Fibroblast of gingiva (primary cell): ENCODE measurements around the gene DLGAP1.
"Not testable (repeated sequence)": the region's sequence is repeated elsewhere in the genome, so short reads cannot be mapped to it uniquely, and the experiment has no call there.

Source experiments
- DNase-seq: peaks from one replicate; pipeline ENCODE4 v3.0.0-alpha.2; 2011; ENCODE audit warnings: low read depth

DLGAP1 gene

GRCh38 chr18:3495691-3496430 is 959.2 kb downstream of the DLGAP1 start:
- no peak for DNase-seq

- DNase-seq: no peak
These were observed 960.5 kb downstream of the DLGAP1 start for GRCh38 chr18:3494569-3494968.

- no peak for DNase-seq
These were observed 960.9 kb downstream of the DLGAP1 start for GRCh38 chr18:3494245-3494526.

GRCh38 chr18:3493501-3494244 is 961.4 kb downstream of the DLGAP1 start:
- DNase-seq: no peak

DNA sequence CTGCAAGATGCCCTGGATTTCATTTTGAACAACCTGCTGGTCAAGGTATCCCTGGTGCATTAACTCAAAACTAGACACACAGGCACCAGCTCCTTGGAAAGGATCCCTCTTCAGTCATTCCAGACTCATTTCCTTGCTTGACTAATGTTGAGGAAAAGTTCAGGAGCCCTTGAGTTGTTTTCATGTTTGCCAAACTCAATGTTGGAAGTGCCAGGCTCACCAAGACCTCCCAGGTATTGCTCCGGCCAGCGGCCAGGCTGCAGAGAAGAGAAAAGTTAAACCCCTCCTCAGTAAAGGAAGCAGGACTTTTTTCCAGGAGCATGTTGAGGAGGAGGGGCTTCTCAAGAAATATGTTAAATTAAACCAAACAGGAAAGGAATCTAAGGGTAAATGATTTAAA is 962.4 kb downstream of the DLGAP1 start:
- DNase-seq: no peak

DNA sequence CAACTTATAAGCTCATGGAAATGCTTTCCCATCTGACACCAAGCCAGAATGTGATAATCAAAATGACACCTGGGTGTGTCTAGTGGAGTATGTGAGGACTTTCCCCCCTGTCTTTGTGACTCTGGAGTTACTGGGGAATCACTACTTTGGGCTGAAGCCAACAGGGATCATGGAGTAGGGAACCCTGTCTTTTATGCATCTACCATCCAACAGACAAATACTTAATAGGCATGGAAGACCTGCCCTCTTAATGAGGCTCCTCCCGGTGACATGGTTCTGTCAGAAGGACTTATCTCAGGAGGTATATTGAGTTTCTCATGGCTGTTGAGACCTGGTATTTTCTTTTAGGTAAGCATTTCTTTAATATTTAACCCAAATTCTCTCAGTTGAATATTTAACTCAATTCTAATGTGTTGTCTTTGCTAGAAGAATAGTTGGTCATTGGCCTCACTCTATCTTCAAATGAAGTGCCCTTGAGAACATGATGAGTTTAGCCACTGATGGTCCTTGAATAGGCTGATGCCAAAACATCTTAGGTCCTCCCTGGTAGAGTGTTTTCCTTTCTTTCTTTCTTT is 963.0 kb downstream of the DLGAP1 start:
- DNase-seq: no peak

DNA sequence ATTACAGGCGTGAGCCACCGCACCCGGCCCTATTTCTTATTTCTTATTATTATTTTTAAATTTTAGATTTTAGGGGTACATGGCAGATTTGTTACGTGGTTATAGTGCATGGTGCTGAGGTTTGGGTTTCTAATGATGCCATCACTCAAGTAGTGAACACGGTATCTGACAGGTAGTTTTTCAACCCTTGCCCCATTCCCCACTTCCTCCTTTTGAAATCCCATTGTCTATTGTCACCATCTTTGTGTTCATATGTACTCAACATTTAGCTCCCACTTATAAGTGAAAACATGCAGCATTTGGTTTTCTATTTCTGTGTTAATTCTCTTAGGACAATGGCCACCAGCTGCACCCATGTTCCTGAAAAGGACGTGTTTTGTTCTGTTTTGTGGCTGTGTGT is 965.6 kb downstream of the DLGAP1 start:
- no peak for DNase-seq

- no peak for DNase-seq
These were observed 968.6 kb downstream of the DLGAP1 start for GRCh38 chr18:3486512-3486911.

GRCh38 chr18:3485153-3486149 is 969.7 kb downstream of the DLGAP1 start:
- DNase-seq: no peak

DNA sequence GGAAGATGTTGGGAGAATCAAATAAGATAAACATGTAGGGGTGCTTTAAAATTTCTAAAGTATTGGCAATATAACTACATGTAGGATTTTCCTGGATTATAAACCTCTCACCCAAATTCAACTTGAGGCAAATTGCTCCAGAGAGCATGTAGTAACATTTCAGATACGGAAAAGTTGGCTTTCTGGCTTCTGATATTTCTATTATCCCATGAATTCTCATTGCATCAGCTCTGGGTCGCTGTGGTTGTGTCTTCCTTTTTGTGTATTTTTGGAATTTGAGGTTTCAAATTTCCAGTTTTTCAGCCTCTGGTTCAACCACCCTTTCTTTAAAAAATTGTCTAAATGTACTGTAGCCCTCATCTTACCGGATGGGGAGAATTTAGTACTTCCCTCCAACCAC is 972.8 kb downstream of the DLGAP1 start:
- DNase-seq: no peak

DNA sequence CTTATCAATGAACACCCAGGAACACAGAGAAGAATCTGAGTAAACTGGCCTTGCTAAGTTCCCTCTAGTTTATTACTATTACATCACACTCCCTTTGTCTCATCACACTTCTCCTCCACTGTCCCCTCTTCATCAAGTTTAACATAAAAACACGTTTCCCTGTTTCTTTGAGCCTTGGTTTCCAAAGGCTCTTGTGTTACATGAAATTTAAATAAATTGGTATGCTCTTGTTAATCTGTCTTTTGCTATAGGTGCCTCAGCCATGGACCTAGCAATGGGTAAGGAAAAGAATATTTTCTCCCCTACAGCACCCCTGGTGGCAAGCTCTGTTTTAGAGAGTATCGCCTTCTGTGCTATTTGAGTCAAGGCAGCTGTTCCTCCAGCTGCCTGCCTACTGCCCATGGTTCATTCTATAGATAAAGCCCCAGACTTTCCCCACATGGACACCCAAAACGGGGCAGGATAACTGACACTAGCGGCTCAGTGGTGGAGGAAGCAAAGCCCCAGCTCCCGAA is 973.4 kb downstream of the DLGAP1 start:
- DNase-seq: no peak

DNA sequence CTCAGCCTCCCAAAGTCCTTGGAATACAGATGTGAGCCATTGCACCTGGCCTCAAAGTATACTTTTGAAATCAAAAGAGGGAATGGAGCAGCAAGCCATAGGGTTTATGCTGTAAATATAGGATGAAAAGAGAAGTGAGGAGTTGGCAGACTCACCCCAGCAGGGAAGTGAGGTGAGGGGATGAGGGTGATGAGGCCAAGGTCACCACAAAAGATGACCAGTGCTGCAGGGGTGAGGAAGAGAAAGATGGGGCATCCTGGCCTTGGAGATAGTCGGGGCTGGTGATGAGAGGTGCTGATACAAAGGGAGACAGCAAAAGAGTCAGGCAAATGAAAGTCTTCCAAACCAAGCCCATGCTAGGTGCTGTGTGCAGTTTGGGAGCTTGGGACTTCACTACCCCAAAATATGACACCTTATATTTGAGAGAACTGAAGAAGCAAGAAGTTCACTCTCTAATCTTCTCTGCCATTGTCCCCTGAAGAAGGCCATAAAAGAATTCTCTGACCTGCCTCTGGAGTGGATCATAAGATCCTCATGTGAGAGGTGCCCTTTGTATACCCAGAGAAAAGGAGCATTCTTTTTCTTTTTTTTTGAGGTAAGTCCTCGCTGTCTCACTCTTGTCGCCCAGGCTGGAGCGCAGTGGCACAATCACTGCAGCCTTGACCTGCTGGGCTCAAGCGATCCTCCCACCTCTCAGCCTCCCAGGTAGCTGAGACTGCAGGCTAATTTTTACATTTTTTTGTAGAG is 974.1 kb downstream of the DLGAP1 start:
- no peak for DNase-seq

- DNase-seq: no peak
These were observed 975.1 kb downstream of the DLGAP1 start for GRCh38 chr18:3479978-3480509.

DNA sequence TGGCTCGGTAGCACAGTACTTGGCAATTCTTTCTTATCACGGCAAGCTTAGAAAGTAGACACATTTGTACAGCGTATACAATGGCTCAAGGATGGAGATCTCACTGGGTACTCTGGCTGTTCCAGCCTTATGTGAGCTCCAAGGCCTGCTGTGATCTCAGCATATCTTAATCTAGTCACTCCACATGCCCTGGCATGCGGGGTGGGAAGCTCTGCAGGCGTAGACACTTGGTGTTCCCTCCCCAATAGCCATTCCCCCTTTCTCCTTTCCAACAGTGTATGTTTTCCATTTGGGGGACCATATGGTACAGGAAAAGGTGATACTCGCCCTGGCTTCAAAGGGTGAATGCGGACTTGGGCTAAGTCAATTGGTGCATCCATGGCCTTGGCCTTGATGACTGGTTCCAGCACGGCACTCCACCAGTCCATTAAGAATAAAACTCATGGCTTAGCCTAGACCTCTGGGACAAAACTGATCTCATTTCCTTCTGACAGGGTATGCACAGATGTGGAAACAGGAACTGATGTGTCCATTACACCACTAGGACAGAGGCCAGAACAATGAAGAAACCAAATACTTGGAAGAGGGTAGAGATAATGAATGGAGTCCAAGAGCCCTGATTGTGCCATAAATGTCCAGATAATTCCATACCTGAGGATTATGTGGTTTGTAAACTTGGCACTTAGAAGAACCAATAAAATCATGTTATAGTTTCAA is 976.7 kb downstream of the DLGAP1 start:
- DNase-seq: peak; percentile 81

- no peak for DNase-seq
These were observed 982.2 kb downstream of the DLGAP1 start for GRCh38 chr18:3472681-3473544.

DNA sequence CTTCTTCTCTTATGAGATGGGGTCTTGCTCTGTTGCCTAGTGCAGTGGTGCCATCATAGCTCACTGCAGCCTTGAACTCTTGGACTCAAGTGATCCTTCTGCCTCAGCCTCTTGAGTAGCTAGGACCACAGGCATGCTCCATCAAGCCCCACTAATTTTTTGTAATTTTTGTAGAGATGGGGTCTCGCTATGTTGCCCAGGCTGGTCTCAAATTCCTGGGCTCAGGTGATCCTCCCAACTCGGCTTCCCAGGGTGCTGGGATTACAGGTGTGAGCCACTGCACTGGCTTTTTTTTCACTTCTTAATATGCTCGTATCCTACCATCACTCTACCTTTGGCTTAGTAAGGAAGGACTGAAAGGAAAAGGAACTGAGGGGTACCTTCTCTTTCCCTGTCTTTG is 983.0 kb downstream of the DLGAP1 start:
- DNase-seq: not testable (repeated sequence)

DNA sequence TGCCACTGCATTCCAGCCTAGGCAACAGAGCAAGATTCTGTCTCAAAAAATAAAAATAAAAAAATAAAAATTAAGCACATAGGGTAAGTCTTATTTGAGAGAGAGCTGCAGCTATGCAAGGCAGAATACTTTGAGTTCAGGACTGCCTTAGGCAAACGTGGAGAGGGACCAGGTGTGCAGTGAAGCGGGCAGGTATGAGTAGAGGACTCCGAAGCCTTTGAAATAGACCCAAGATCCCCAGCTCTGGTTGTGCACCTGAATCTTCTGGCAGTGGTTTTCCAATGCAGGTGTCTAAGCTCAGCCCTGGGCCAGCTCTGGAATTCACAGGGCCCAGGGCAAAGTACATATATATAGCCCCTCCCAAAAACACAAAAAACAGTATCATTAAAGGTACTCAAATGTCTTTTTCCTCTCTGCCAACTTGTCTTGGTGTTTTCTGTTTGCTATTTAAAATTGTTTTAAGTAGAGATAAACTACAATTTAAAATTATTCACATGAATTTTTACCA is 983.9 kb downstream of the DLGAP1 start:
- DNase-seq: no peak

GRCh38 chr18:3468833-3469232 is 986.3 kb downstream of the DLGAP1 start:
- no peak for DNase-seq

- DNase-seq: no peak
These were observed 986.9 kb downstream of the DLGAP1 start for GRCh38 chr18:3468066-3468705.
